HepG2 (cell line): Measurements from ENCODE around the gene CAMSAP3. TPM values are rescaled to one million over a fixed set of nuclear protein-coding genes. Genes with fewer than 3 reads are reported as not detected.
A peak's percentile ranks its signal among the peaks of the same experiment; 100 is the strongest.

Experiments
- ATAC-seq: fragments of 200-7000 bp; cut with Tn5 transposase; 3 replicates; pipeline ENCODE4 v1.9.1; 2020; ENCODE audit warnings: mild to moderate bottlenecking, moderate library complexity
- BruUV-seq: library from RNA; stranded (reverse); fragments of 400-500 nt; replicated peaks from 2 replicates; lab custom pipeline; 2021; lab: Mats Ljungman, UMichigan
- CTCF ChIA-PET: fragments of 300-600 bp; formaldehyde crosslinking; extraction: SDS; loops from one replicate; lab custom pipeline; 2021; ENCODE audit warnings: low total read pairs, inconsistent platforms, low intra/inter-chr PET ratio; lab: Yijun Ruan, JAX
- POLR2A ChIA-PET: fragments of 350-600 bp; sonication (Branson Sonifier 250); formaldehyde crosslinking; loops from one replicate; lab custom pipeline; 2020; ENCODE audit warnings: antibody characterized with exemption, inconsistent platforms; lab: Yijun Ruan, JAX
- DNase-seq: peaks from one replicate; pipeline ENCODE4 v3.0.0-alpha.2; 2015; ENCODE audit warnings: low spot score
- FAIRE-seq: peaks from 3 replicates; lab custom pipeline; 2011; peaks lifted over from hg19 to GRCh38; lab: Jason Lieb, UNC
- H2AFZ ChIP-seq: one replicate; pipeline ENCODE4 v1.6.1; 2011; ENCODE audit warnings: low read length, inconsistent platforms
- H3K27ac ChIP-seq: fragments of 300-600 bp; 3 replicates; pipeline ENCODE4 v1.8.0; 2011; ENCODE audit warnings: mixed run types, mild to moderate bottlenecking, mixed read lengths, low read length, inconsistent platforms; ENCODE audit not compliant: insufficient read depth; ENCODE audit errors: extremely low read length
- H3K27me3 ChIP-seq, 2 experiments: fragments of 200-600 bp in 1 of 2; 2 replicates in 1 of 2; 3 replicates in 1 of 2; pipeline versions ENCODE4 v1.6.0 to v1.8.0; 2011; ENCODE audit warnings: low read length in 2 of 2, mild to moderate bottlenecking in 2 of 2, moderate library complexity in 2 of 2, inconsistent platforms in 1 of 2; ENCODE audit not compliant: insufficient read depth in 2 of 2, control insufficient read depth in 1 of 2
- H3K36me3 ChIP-seq, 2 experiments: fragments of 200-600 bp in 1 of 2; replicated peaks in 1 of 2; 2 replicates in 1 of 2; 3 replicates in 1 of 2; pipeline versions ENCODE4 v1.5.1 to v1.8.0; 2011; ENCODE audit warnings: low read length in 2 of 2, inconsistent platforms in 1 of 2; ENCODE audit not compliant: insufficient read depth in 2 of 2, control insufficient read depth in 1 of 2
- H3K4me1 ChIP-seq: 2 replicates; pipeline ENCODE4 v1.5.1; 2012; ENCODE audit warnings: low read length, inconsistent platforms; ENCODE audit not compliant: insufficient read depth
- H3K4me2 ChIP-seq: 2 replicates; pipeline ENCODE4 v1.6.0; 2011; ENCODE audit warnings: low read depth, low read length, inconsistent platforms
- H3K4me3 ChIP-seq, 3 experiments: fragments of 200-600 bp in 1 of 3; sonication (generic), shearing (Covaris generic) in 1 of 3; replicated peaks in 1 of 3; 2 replicates each; pipeline ENCODE4 v1.5.1; 2011 to 2016; ENCODE audit warnings: low read length in 3 of 3, inconsistent platforms in 2 of 3, low read depth in 2 of 3, mild to moderate bottlenecking in 2 of 3, control low read depth in 1 of 3, mixed read lengths in 1 of 3; ENCODE audit not compliant: insufficient read depth in 1 of 3
- H3K79me2 ChIP-seq: one replicate; pipeline ENCODE4 v1.6.1; 2011; ENCODE audit warnings: low read length, inconsistent platforms; ENCODE audit not compliant: insufficient read depth
- H3K9ac ChIP-seq: 2 replicates; pipeline ENCODE4 v1.6.0; 2011; ENCODE audit warnings: mild to moderate bottlenecking, low read depth, low read length, inconsistent platforms; ENCODE audit not compliant: insufficient read depth
- H3K9me3 ChIP-seq: 2 replicates; pipeline ENCODE4 v1.5.1; 2012; ENCODE audit warnings: mild to moderate bottlenecking, low read length
- H4K20me1 ChIP-seq: 2 replicates; pipeline ENCODE4 v1.6.0; 2011; ENCODE audit warnings: inconsistent platforms, mild to moderate bottlenecking, low read length, moderate library complexity; ENCODE audit not compliant: insufficient read depth
- AGO2 ChIP-seq: fragments of 200-400 bp; formaldehyde crosslinking; optimal IDR thresholded peaks from 2 replicates; pipeline ENCODE3; 2017; ENCODE audit warnings: mild to moderate bottlenecking, low read depth, low read length, moderate library complexity
- EEA1 ChIP-seq: sonication (generic); formaldehyde crosslinking; IDR thresholded peaks from 2 replicates; pipeline ENCODE4 v1.5.1; 2020; ENCODE audit warnings: mild to moderate bottlenecking, missing genetic modification reagents, borderline replicate concordance
- HNRNPLL ChIP-seq: fragments of 200-400 bp; formaldehyde crosslinking; IDR thresholded peaks from 2 replicates; pipeline ENCODE4 v1.6.1; 2017; ENCODE audit warnings: mild to moderate bottlenecking, low read depth, low read length; ENCODE audit not compliant: poor library complexity, severe bottlenecking
- KDM6A ChIP-seq: IDR thresholded peaks from 2 replicates; pipeline ENCODE4 v1.6.1; 2016; ENCODE audit warnings: low read depth
- KLF9 ChIP-seq: IDR thresholded peaks from 2 replicates; pipeline ENCODE4 v1.6.1; 2016; ENCODE audit warnings: low read depth
- LCORL ChIP-seq, 2 experiments: fragments of 450-650 bp in 1 of 2; sonication (generic) in 1 of 2; formaldehyde crosslinking in 1 of 2; IDR thresholded peaks; 2 replicates each; pipeline versions ENCODE4 v1.5.0 to v1.6.1; 2017 to 2020; ENCODE audit warnings: antibody characterized with exemption in 1 of 2, missing genetic modification reagents in 1 of 2
- MLLT10 ChIP-seq: sonication (generic); formaldehyde crosslinking; IDR thresholded peaks from 2 replicates; pipeline ENCODE4 v1.4.0; 2020; ENCODE audit warnings: missing genetic modification reagents
- NCOA1 ChIP-seq: sonication (generic); formaldehyde crosslinking; IDR thresholded peaks from 2 replicates; pipeline ENCODE4 v1.9.0; 2021; ENCODE audit warnings: missing genetic modification reagents
- POLR2A ChIP-seq, 2 experiments: IDR thresholded peaks; 2 replicates each; pipeline ENCODE4 v1.6.1; 2011; ENCODE audit warnings: low read depth in 2 of 2, low read length in 2 of 2, mild to moderate bottlenecking in 1 of 2, moderate library complexity in 1 of 2; ENCODE audit not compliant: insufficient read depth in 1 of 2
- RBFOX2 ChIP-seq: fragments of 200-400 bp; formaldehyde crosslinking; IDR thresholded peaks from 2 replicates; pipeline ENCODE4 v1.6.1; 2017; ENCODE audit warnings: low read depth, mild to moderate bottlenecking, low read length
- ZC3H4 ChIP-seq: sonication (generic); formaldehyde crosslinking; IDR thresholded peaks from 2 replicates; pipeline ENCODE4 v1.4.0; 2020; ENCODE audit warnings: missing genetic modification reagents, borderline replicate concordance
- ZNF296 ChIP-seq: sonication (generic); formaldehyde crosslinking; conservative IDR thresholded peaks from 2 replicates; pipeline ENCODE4 v1.5.0; 2020; ENCODE audit warnings: mild to moderate bottlenecking, missing genetic modification reagents
- ZNF607 ChIP-seq: sonication (generic); formaldehyde crosslinking; IDR thresholded peaks from 2 replicates; pipeline ENCODE4 v1.5.1; 2020; ENCODE audit warnings: missing genetic modification reagents, mild to moderate bottlenecking, borderline replicate concordance
- ZNF674 ChIP-seq: sonication (generic); formaldehyde crosslinking; IDR thresholded peaks from 2 replicates; pipeline ENCODE4 v1.5.0; 2020; ENCODE audit warnings: low read depth, mild to moderate bottlenecking, missing genetic modification reagents
- WGBS: methylation state at CpG from one replicate; pipeline ENCODE4 v1.1.6; 2017; ENCODE audit warnings: low lambda C conversion rate; 5-methylcytosine and 5-hydroxymethylcytosine counted together
- in situ Hi-C: cut with HindIII; loops from 2 replicates; pipeline ENCODE4 v1.10.0; 2017; ENCODE audit warnings: low pct_unique_long_range_greater_than_20kb; ENCODE audit not compliant: extremely low pct_ligation_motif_present
- intact Hi-C: fragments of 100-400 bp; cut with micrococcal nuclease; formaldehyde crosslinking; loops from one replicate; pipeline ENCODE4 v1.10.0; 2022; ENCODE audit not compliant: unreplicated experiment
- polyA plus RNA-seq, 8 experiments: library from polyadenylated mRNA; depleted of rRNA in 3 of 8; stranded (reverse) in 7 of 8; unstranded in 1 of 8; fragments of >200 nt; fragmentation: Illumina TruSeq in 4 of 8; extraction: Trizol in 4 of 8; gene quantifications; 2 replicates each; pipeline versions ENCODE4 v1.2.1 to v1.2.3, GENCODE V29; 2011 to 2016; ENCODE audit warnings: low read depth in 4 of 8, missing spikeins in 1 of 8, mixed read lengths in 1 of 8; ENCODE audit not compliant: insufficient read depth in 1 of 8
- total RNA-seq, 5 experiments: library from RNA; depleted of rRNA; stranded (reverse); fragments of >200 nt; fragmentation: Illumina TruSeq; extraction: Trizol; gene quantifications; 2 replicates each; pipeline ENCODE4 v1.2.3, GENCODE V29; 2016; ENCODE audit warnings: low read depth in 1 of 5
- TF ChIP-seq, protein P1 (sequence below): IDR thresholded peaks from 2 replicates; pipeline ENCODE4 v1.6.1; 2016; ENCODE audit warnings: control low read depth
- TF ChIP-seq, protein P2 (sequence below): sonication (generic); formaldehyde crosslinking; IDR thresholded peaks from 2 replicates; pipeline ENCODE4 v1.4.0; 2020; ENCODE audit warnings: missing genetic modification reagents

Gene CAMSAP3
- total and polyA plus RNA-seq, 2 of the 13 experiments (the other 11 are each of a cell fraction or from before 2014, with no cell fraction given) = 10.8 to 11.8 TPM

DNA sequence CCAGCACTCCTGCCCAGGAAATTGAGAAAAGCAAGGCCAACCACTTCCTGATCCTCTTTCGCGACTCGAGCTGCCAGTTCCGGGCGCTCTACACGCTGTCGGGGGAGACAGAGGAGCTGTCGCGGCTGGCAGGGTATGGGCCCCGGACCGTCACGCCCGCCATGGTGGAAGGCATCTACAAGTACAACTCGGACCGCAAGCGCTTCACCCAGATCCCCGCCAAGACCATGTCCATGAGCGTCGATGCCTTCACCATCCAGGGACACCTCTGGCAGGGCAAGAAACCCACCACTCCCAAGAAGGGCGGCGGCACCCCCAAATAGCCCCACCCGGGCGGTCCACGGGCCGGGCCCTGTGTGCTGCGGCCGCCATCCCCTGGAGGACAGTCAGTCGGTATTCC, 22.1 kb downstream of the CAMSAP3 start:
- no peaks in the 10 kb centered on the region; a peak in 1 of 5 replicates for H3K27me3 ChIP-seq
- no peaks in the 10 kb centered on the region; the same call in 1 of the 2 replicates for H3K4me1 ChIP-seq
- DNase-seq (no peak), FAIRE-seq (no peak), ATAC-seq (no peak)
- BruUV-seq = TSS peak; percentile 79
- H3K79me2 ChIP-seq = no peaks in the 10 kb centered on the region
- no peaks in the 10 kb centered on the region for H3K9me3 ChIP-seq
- no peak overlapping the region for H3K4me2 ChIP-seq
- no peak overlapping the region for H3K4me3 ChIP-seq
- no peak overlapping the region for H3K27ac ChIP-seq
- ChIA-PET POLR2A (interaction anchor here (1.0 kb wide), 1 partner anchor 15 kb away, joined by 3 read pairs; the partner anchor contains the start of gene PCP2), CTCF (no interaction called here)
- 96% methylated on average over 22 of the region's 28 CpGs for WGBS
- no peaks in the 10 kb centered on the region for H4K20me1 ChIP-seq
- in situ Hi-C loops = no loop called here
- H3K9ac ChIP-seq = no peak overlapping the region
- H3K36me3 ChIP-seq = peaks cover 24 to 41% of the 10 kb centered on the region in 2 experiments
- TF ChIP-seq RBFOX2 (peak; percentile 34; the same call in 1 of the 2 replicates), AGO2 (peak; percentile 76), KDM6A (CRISPR knock-in tag) (no peak), ZNF296 (CRISPR knock-in tag) (no peak), ZC3H4 (CRISPR knock-in tag) (no peak), MLLT10 (CRISPR knock-in tag) (no peak)
- TF ChIP-seq, protein P1, sequence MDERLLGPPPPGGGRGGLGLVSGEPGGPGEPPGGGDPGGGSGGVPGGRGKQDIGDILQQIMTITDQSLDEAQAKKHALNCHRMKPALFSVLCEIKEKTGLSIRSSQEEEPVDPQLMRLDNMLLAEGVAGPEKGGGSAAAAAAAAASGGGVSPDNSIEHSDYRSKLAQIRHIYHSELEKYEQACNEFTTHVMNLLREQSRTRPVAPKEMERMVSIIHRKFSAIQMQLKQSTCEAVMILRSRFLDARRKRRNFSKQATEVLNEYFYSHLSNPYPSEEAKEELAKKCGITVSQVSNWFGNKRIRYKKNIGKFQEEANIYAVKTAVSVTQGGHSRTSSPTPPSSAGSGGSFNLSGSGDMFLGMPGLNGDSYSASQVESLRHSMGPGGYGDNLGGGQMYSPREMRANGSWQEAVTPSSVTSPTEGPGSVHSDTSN = no peak
- intact Hi-C loops = no loop called here
- no peak overlapping the region for H2AFZ ChIP-seq

DNA sequence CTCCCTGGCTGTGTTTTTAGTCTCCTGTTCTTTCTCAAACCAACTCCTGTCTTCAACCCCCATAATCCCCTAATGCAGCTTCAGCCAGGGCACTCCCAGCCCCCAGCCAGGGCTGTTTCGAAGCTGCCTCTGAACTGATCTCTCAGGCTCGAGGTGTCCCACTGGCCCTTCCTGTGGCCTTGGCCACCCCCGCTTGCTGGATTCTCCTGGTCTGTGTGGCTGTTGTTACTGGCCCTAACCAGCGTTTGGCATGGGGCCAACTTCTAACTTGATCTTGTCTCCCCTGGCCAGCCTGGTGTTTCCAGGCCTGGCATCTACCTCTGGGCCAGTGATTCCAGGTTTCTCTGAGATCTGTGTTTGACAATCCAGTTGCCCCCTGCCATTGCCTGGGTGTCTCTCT, 22.7 kb downstream of the CAMSAP3 start:
- no peak overlapping the region for H3K4me3 ChIP-seq
- peak; percentile 33 for DNase-seq
- H3K9me3 ChIP-seq = no peaks in the 10 kb centered on the region
- no peak overlapping the region for H2AFZ ChIP-seq
- no peaks in the 10 kb centered on the region; the same call in 1 of the 2 replicates for H3K4me1 ChIP-seq
- H4K20me1 ChIP-seq = no peaks in the 10 kb centered on the region
- no peak overlapping the region for H3K4me2 ChIP-seq
- intact Hi-C loops = no loop called here
- CTCF ChIA-PET = no interaction called here
- POLR2A ChIA-PET = interaction anchor here (1.0 kb wide), 1 partner anchor 15 kb away, joined by 3 read pairs; the partner anchor contains the start of gene PCP2
- H3K27ac ChIP-seq = peak overlapping the region; percentile 27
- in situ Hi-C loops = no loop called here
- 66% methylated on average over 4 of the region's 4 CpGs for WGBS
- ATAC-seq = peak; percentile 19
- no peaks in the 10 kb centered on the region for H3K79me2 ChIP-seq
- TF ChIP-seq HNRNPLL = no peak
- TF ChIP-seq, protein P2, sequence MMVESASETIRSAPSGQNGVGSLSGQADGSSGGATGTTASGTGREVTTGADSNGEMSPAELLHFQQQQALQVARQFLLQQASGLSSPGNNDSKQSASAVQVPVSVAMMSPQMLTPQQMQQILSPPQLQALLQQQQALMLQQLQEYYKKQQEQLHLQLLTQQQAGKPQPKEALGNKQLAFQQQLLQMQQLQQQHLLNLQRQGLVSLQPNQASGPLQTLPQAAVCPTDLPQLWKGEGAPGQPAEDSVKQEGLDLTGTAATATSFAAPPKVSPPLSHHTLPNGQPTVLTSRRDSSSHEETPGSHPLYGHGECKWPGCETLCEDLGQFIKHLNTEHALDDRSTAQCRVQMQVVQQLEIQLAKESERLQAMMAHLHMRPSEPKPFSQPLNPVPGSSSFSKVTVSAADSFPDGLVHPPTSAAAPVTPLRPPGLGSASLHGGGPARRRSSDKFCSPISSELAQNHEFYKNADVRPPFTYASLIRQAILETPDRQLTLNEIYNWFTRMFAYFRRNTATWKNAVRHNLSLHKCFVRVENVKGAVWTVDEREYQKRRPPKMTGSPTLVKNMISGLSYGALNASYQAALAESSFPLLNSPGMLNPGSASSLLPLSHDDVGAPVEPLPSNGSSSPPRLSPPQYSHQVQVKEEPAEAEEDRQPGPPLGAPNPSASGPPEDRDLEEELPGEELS (CRISPR knock-in tag) = no peak
- no peak for TF ChIP-seq KLF9 (CRISPR knock-in tag)
- TF ChIP-seq POLR2A (IDR thresholded peaks at IDR 0.05; ENCODE audit: insufficient read depth in 1 of 2, low read depth in 2 of 2, low read length in 2 of 2) = peak in 1 of 2 experiments; percentile 13; a peak in 2 of 4 replicates
- TF ChIP-seq LCORL (IDR thresholded peaks at IDR 0.05) = peak; percentile 78
- no peak for TF ChIP-seq LCORL (CRISPR knock-in tag; IDR thresholded peaks at IDR 0.05)
- peak; percentile 22; the same call in 1 of the 2 replicates for TF ChIP-seq ZNF607 (CRISPR knock-in tag)
- TF ChIP-seq EEA1 (CRISPR knock-in tag) = no peak
- TF ChIP-seq NCOA1 (CRISPR knock-in tag) = no peak
- TF ChIP-seq ZNF674 (CRISPR knock-in tag) = no peak
- TF ChIP-seq, all 625 proteins: peak for 3
- peaks cover 26 to 47% of the 10 kb centered on the region in 2 experiments for H3K36me3 ChIP-seq
- H3K27me3 ChIP-seq = no peaks in the 10 kb centered on the region; a peak in 1 of 5 replicates
- FAIRE-seq = no peak
- H3K9ac ChIP-seq = no peak overlapping the region
- no TSS peak for BruUV-seq
